ENCODE measurements around the gene POGZ.

Gene POGZ

GRCh38 chr1:151369621-151370048 is 89.7 kb downstream of the POGZ start:
- no peak for DNase-seq

GRCh38 chr1:151369302-151369610 is 90.0 kb downstream of the POGZ start:
- DNase-seq, result no peak

- no peak for DNase-seq
Observed at GRCh38 chr1:151368393-151369301, 90.6 kb downstream of the POGZ start.

GRCh38 chr1:151367658-151368392 is 91.5 kb downstream of the POGZ start:
- DNase-seq, result no peak

- no peak for DNase-seq
Observed at GRCh38 chr1:151364996-151365395, 94.3 kb downstream of the POGZ start.

GRCh38 chr1:151362308-151363155 is 96.8 kb downstream of the POGZ start:
- DNase-seq, result no peak

GRCh38 chr1:151361883-151362282 is 97.4 kb downstream of the POGZ start:
- no peak for DNase-seq

- DNase-seq, result no peak
Observed at GRCh38 chr1:151356696-151357095, 102.6 kb downstream of the POGZ start.

All from stimulated activated CD4-positive, alpha-beta T cell treated with anti-CD3 and anti-CD28 coated beads, Interleukin-4, amount 100 ng/mL, for 4 hours (primary cell).